HepG2 (cell line): Measurements from ENCODE around the gene SH3BGRL2. TPM values are rescaled to one million over a fixed set of nuclear protein-coding genes. Genes with fewer than 3 reads are reported as not detected.
A peak's percentile ranks its signal among the peaks of the same experiment; 100 is the strongest.

Experiments used
- ATAC-seq: fragments of 200-7000 bp; cut with Tn5 transposase; 3 replicates; pipeline ENCODE4 v1.9.1; 2020; ENCODE audit warnings: mild to moderate bottlenecking, moderate library complexity
- BruUV-seq: library from RNA; stranded (reverse); fragments of 400-500 nt; replicated peaks from 2 replicates; lab custom pipeline; 2021; lab: Mats Ljungman, UMichigan
- CTCF ChIA-PET: fragments of 300-600 bp; formaldehyde crosslinking; extraction: SDS; loops from one replicate; lab custom pipeline; 2021; ENCODE audit warnings: low total read pairs, inconsistent platforms, low intra/inter-chr PET ratio; lab: Yijun Ruan, JAX
- POLR2A ChIA-PET: fragments of 350-600 bp; sonication (Branson Sonifier 250); formaldehyde crosslinking; loops from one replicate; lab custom pipeline; 2020; ENCODE audit warnings: antibody characterized with exemption, inconsistent platforms; lab: Yijun Ruan, JAX
- DNase-seq: peaks from one replicate; pipeline ENCODE4 v3.0.0-alpha.2; 2015; ENCODE audit warnings: low spot score
- FAIRE-seq: peaks from 3 replicates; lab custom pipeline; 2011; peaks lifted over from hg19 to GRCh38; lab: Jason Lieb, UNC
- H2AFZ ChIP-seq: one replicate; pipeline ENCODE4 v1.6.1; 2011; ENCODE audit warnings: low read length, inconsistent platforms
- H3K27ac ChIP-seq: fragments of 300-600 bp; 3 replicates; pipeline ENCODE4 v1.8.0; 2011; ENCODE audit warnings: mixed run types, mild to moderate bottlenecking, mixed read lengths, low read length, inconsistent platforms; ENCODE audit not compliant: insufficient read depth; ENCODE audit errors: extremely low read length
- H3K27me3 ChIP-seq, 2 experiments: fragments of 200-600 bp in 1 of 2; 2 replicates in 1 of 2; 3 replicates in 1 of 2; pipeline versions ENCODE4 v1.6.0 to v1.8.0; 2011; ENCODE audit warnings: low read length in 2 of 2, mild to moderate bottlenecking in 2 of 2, moderate library complexity in 2 of 2, inconsistent platforms in 1 of 2; ENCODE audit not compliant: insufficient read depth in 2 of 2, control insufficient read depth in 1 of 2
- H3K36me3 ChIP-seq, 2 experiments: fragments of 200-600 bp in 1 of 2; replicated peaks in 1 of 2; 2 replicates in 1 of 2; 3 replicates in 1 of 2; pipeline versions ENCODE4 v1.5.1 to v1.8.0; 2011; ENCODE audit warnings: low read length in 2 of 2, inconsistent platforms in 1 of 2; ENCODE audit not compliant: insufficient read depth in 2 of 2, control insufficient read depth in 1 of 2
- H3K4me1 ChIP-seq: 2 replicates; pipeline ENCODE4 v1.5.1; 2012; ENCODE audit warnings: low read length, inconsistent platforms; ENCODE audit not compliant: insufficient read depth
- H3K4me2 ChIP-seq: 2 replicates; pipeline ENCODE4 v1.6.0; 2011; ENCODE audit warnings: low read depth, low read length, inconsistent platforms
- H3K4me3 ChIP-seq, 3 experiments: fragments of 200-600 bp in 1 of 3; sonication (generic), shearing (Covaris generic) in 1 of 3; replicated peaks in 1 of 3; 2 replicates each; pipeline ENCODE4 v1.5.1; 2011 to 2016; ENCODE audit warnings: low read length in 3 of 3, inconsistent platforms in 2 of 3, low read depth in 2 of 3, mild to moderate bottlenecking in 2 of 3, control low read depth in 1 of 3, mixed read lengths in 1 of 3; ENCODE audit not compliant: insufficient read depth in 1 of 3
- H3K79me2 ChIP-seq: one replicate; pipeline ENCODE4 v1.6.1; 2011; ENCODE audit warnings: low read length, inconsistent platforms; ENCODE audit not compliant: insufficient read depth
- H3K9ac ChIP-seq: 2 replicates; pipeline ENCODE4 v1.6.0; 2011; ENCODE audit warnings: mild to moderate bottlenecking, low read depth, low read length, inconsistent platforms; ENCODE audit not compliant: insufficient read depth
- H3K9me3 ChIP-seq: 2 replicates; pipeline ENCODE4 v1.5.1; 2012; ENCODE audit warnings: mild to moderate bottlenecking, low read length
- H4K20me1 ChIP-seq: 2 replicates; pipeline ENCODE4 v1.6.0; 2011; ENCODE audit warnings: inconsistent platforms, mild to moderate bottlenecking, low read length, moderate library complexity; ENCODE audit not compliant: insufficient read depth
- ARNT ChIP-seq: fragments of 450-650 bp; IDR thresholded peaks from 2 replicates; pipeline ENCODE4 v1.6.1; 2017
- ATF6 ChIP-seq: sonication (generic); formaldehyde crosslinking; conservative IDR thresholded peaks from 2 replicates; pipeline ENCODE4 v1.4.0; 2020; ENCODE audit warnings: missing genetic modification reagents
- DMAP1 ChIP-seq: IDR thresholded peaks from 2 replicates; pipeline ENCODE4 v1.6.1; 2016
- GATA4 ChIP-seq: sonication (generic); IDR thresholded peaks from 2 replicates; pipeline ENCODE4 v1.6.1; 2016; ENCODE audit warnings: antibody characterized with exemption, low read depth, borderline replicate concordance
- GATAD2A ChIP-seq: IDR thresholded peaks from 2 replicates; pipeline ENCODE4 v1.6.1; 2016
- GMEB2 ChIP-seq: IDR thresholded peaks from 2 replicates; pipeline ENCODE4 v1.6.1; 2016; ENCODE audit warnings: missing biosample characterization, missing genetic modification reagents, low read depth
- HNF4A ChIP-seq: sonication (generic); formaldehyde crosslinking; IDR thresholded peaks from 2 replicates; pipeline ENCODE4 v1.4.0; 2020; ENCODE audit warnings: missing genetic modification reagents
- JUN ChIP-seq: sonication (generic); formaldehyde crosslinking; IDR thresholded peaks from 2 replicates; pipeline ENCODE4 v1.4.0; 2020; ENCODE audit warnings: mild to moderate bottlenecking, missing genetic modification reagents
- KDM1A ChIP-seq: IDR thresholded peaks from 2 replicates; pipeline ENCODE4 v1.6.1; 2016; ENCODE audit warnings: missing compliant biosample characterization
- MYNN ChIP-seq: sonication (generic); formaldehyde crosslinking; IDR thresholded peaks from 2 replicates; pipeline ENCODE4 v1.4.0; 2020; ENCODE audit warnings: mild to moderate bottlenecking, low read depth, missing genetic modification reagents
- NFKB2 ChIP-seq: sonication (generic); formaldehyde crosslinking; IDR thresholded peaks from 2 replicates; pipeline ENCODE4 v1.4.0; 2020; ENCODE audit warnings: missing genetic modification reagents, borderline replicate concordance
- PAWR ChIP-seq: sonication (generic); formaldehyde crosslinking; IDR thresholded peaks from 2 replicates; pipeline ENCODE4 v1.4.0; 2020; ENCODE audit warnings: missing genetic modification reagents, mild to moderate bottlenecking, borderline replicate concordance
- RFX1 ChIP-seq: fragments of 450-650 bp; IDR thresholded peaks from 2 replicates; pipeline ENCODE4 v1.6.1; 2017
- SAP130 ChIP-seq: IDR thresholded peaks from 2 replicates; pipeline ENCODE4 v1.6.1; 2016; ENCODE audit warnings: low read depth
- SIN3B ChIP-seq: fragments of 150-350 bp; IDR thresholded peaks from 2 replicates; pipeline ENCODE4 v1.6.1; 2014; ENCODE audit warnings: low read length
- ZBTB34 ChIP-seq: sonication (generic); formaldehyde crosslinking; IDR thresholded peaks from 2 replicates; pipeline ENCODE4 v1.8.0; 2022; ENCODE audit warnings: mild to moderate bottlenecking, missing genetic modification reagents
- ZNF205 ChIP-seq: IDR thresholded peaks from 2 replicates; pipeline ENCODE4 v1.6.1; 2018; ENCODE audit warnings: missing biosample characterization, missing genetic modification reagents
- ZNF710 ChIP-seq: sonication (generic); formaldehyde crosslinking; IDR thresholded peaks from 2 replicates; pipeline ENCODE4 v1.5.0; 2020; ENCODE audit warnings: mild to moderate bottlenecking, missing genetic modification reagents, borderline replicate concordance
- WGBS: methylation state at CpG from one replicate; pipeline ENCODE4 v1.1.6; 2017; ENCODE audit warnings: low lambda C conversion rate; 5-methylcytosine and 5-hydroxymethylcytosine counted together
- in situ Hi-C: cut with HindIII; loops from 2 replicates; pipeline ENCODE4 v1.10.0; 2017; ENCODE audit warnings: low pct_unique_long_range_greater_than_20kb; ENCODE audit not compliant: extremely low pct_ligation_motif_present
- intact Hi-C: fragments of 100-400 bp; cut with micrococcal nuclease; formaldehyde crosslinking; loops from one replicate; pipeline ENCODE4 v1.10.0; 2022; ENCODE audit not compliant: unreplicated experiment
- polyA plus RNA-seq, 8 experiments: library from polyadenylated mRNA; depleted of rRNA in 3 of 8; stranded (reverse) in 7 of 8; unstranded in 1 of 8; fragments of >200 nt; fragmentation: Illumina TruSeq in 4 of 8; extraction: Trizol in 4 of 8; gene quantifications; 2 replicates each; pipeline versions ENCODE4 v1.2.1 to v1.2.3, GENCODE V29; 2011 to 2016; ENCODE audit warnings: low read depth in 4 of 8, missing spikeins in 1 of 8, mixed read lengths in 1 of 8; ENCODE audit not compliant: insufficient read depth in 1 of 8
- total RNA-seq, 5 experiments: library from RNA; depleted of rRNA; stranded (reverse); fragments of >200 nt; fragmentation: Illumina TruSeq; extraction: Trizol; gene quantifications; 2 replicates each; pipeline ENCODE4 v1.2.3, GENCODE V29; 2016; ENCODE audit warnings: low read depth in 1 of 5

SH3BGRL2 gene
- total and polyA plus RNA-seq, 2 of the 13 experiments (the other 11 are each of a cell fraction or from before 2014, with no cell fraction given), result 10.9 to 28.8 TPM

- ChIA-PET POLR2A (interaction anchor here (1.0 to 3.6 kb wide), 5 partner anchors 23 to 72 kb away, joined by 3 to 46 read pairs (median 3); partner anchors contain the start of genes LCA5 and SH3BGRL2), CTCF (no interaction called here)
- WGBS, result 58% methylated on average over 3 of the region's 3 CpGs
- peak overlapping the region; percentile 57 for H3K4me2 ChIP-seq
- no peaks in the 10 kb centered on the region for H3K9me3 ChIP-seq
- peak overlapping the region in 1 of 3 experiments; percentile 31; a peak in 1 of 6 replicates for H3K4me3 ChIP-seq
- DNase-seq (peak; percentile 96), ATAC-seq (peak; percentile 96), FAIRE-seq (peak; percentile 98)
- H4K20me1 ChIP-seq, result no peaks in the 10 kb centered on the region
- no peak overlapping the region for H2AFZ ChIP-seq
- H3K36me3 ChIP-seq, result no peaks in the 10 kb centered on the region
- peaks cover 86% of the 10 kb centered on the region for H3K4me1 ChIP-seq
- H3K9ac ChIP-seq, result no peak overlapping the region
- intact Hi-C loops (loop anchor here (1.0 to 5.0 kb wide), 3 partner anchors 23 to 71 kb away; partner anchors contain the start of genes LCA5 and SH3BGRL2), in situ Hi-C loops (loop anchor here (5.0 kb wide), 1 partner anchor 36 kb away; no protein-coding TSS in a partner anchor)
- H3K27ac ChIP-seq, result peak overlapping the region; percentile 50
- no peaks in the 10 kb centered on the region for H3K79me2 ChIP-seq
- H3K27me3 ChIP-seq, result no peaks in the 10 kb centered on the region
- no TSS peak for BruUV-seq
- TF ChIP-seq ATF6 (CRISPR knock-in tag) (no peak), SIN3B (no peak), GMEB2 (CRISPR knock-in tag) (no peak), NFKB2 (no peak), PAWR (CRISPR knock-in tag) (no peak), SAP130 (peak; percentile 52; the same call in 1 of the 2 replicates), ARNT (no peak), DMAP1 (CRISPR knock-in tag) (peak; percentile 31; the same call in 1 of the 2 replicates), KDM1A (no peak), GATAD2A (CRISPR knock-in tag) (peak; percentile 85), MYNN (CRISPR knock-in tag) (no peak), GATA4 (no peak), RFX1 (no peak), ZNF205 (CRISPR knock-in tag) (no peak; the same call in 1 of the 2 replicates), ZBTB34 (CRISPR knock-in tag) (no peak; the same call in 1 of the 2 replicates), JUN (0 out of 2 replicates have a peak, but pooled peaks have one; percentile 30), HNF4A (peak; percentile 61), ZNF710 (peak; percentile 65; the same call in 1 of the 2 replicates)
Observed at GRCh38 chr6:79608334-79609224, 22.6 kb upstream of the SH3BGRL2 start.
